IPS-18c (cell line): ENCODE results near the gene PAIP1.
"Not testable (repeated sequence)": the region's sequence is repeated elsewhere in the genome, so short reads cannot be mapped to it uniquely, and the experiment has no call there.

Source experiments
- H3K4me3 ChIP-seq: 2 replicates; pipeline ENCODE4 v1.7.0; 2013; ENCODE audit warnings: low read depth, mild to moderate bottlenecking, low read length, moderate library complexity; ENCODE audit not compliant: insufficient read depth
- H3K9me3 ChIP-seq: one replicate; pipeline ENCODE4 v1.6.1; 2013; ENCODE audit warnings: mild to moderate bottlenecking, low read length, moderate library complexity; ENCODE audit not compliant: control insufficient read depth, insufficient read depth

Gene PAIP1

GRCh38 chr5:43556857-43557542, at the start of gene PAIP1:
Gene PAIP1, minus strand, starts transcription at chr5:43557077. Its CDS starts 231 bp downstream, at chr5:43556846.
- H3K4me3 ChIP-seq, result peak within 1 kb of the TSS; percentile 96
- no peaks in the 10 kb centered on the region for H3K9me3 ChIP-seq

GRCh38 chr5:43606351-43606750, 49.5 kb upstream of the PAIP1 start:
- Histone ChIP-seq H3K4me3 (no peak overlapping the region), H3K9me3 (no peaks in the 10 kb centered on the region)

GRCh38 chr5:43604699-43605098, 47.8 kb upstream of the PAIP1 start:
- H3K9me3 ChIP-seq, result no peaks in the 10 kb centered on the region
- H3K4me3 ChIP-seq, result no peak overlapping the region

GRCh38 chr5:43603344-43604217, 46.7 kb upstream of the PAIP1 start:
- peak overlapping the region; percentile 81 for H3K4me3 ChIP-seq
- no peaks in the 10 kb centered on the region for H3K9me3 ChIP-seq

- H3K4me3 ChIP-seq, result peak within 1 kb of the TSS; percentile 81
- no peaks in the 10 kb centered on the region for H3K9me3 ChIP-seq
Measured at GRCh38 chr5:43602461-43603343, 45.8 kb upstream of the PAIP1 start, which contains the start of gene NNT. Gene NNT, plus strand, starts transcription at chr5:43603180. Its CDS starts 6,016 bp downstream, at chr5:43609196.

GRCh38 chr5:43601454-43602260, 44.8 kb upstream of the PAIP1 start:
- H3K4me3 ChIP-seq, result peak overlapping the region; percentile 81
- H3K9me3 ChIP-seq, result no peaks in the 10 kb centered on the region

- not testable (repeated sequence) for H3K4me3 ChIP-seq
Measured at GRCh38 chr5:43598927-43599326, 42.0 kb upstream of the PAIP1 start.

GRCh38 chr5:43592363-43592762, 35.5 kb upstream of the PAIP1 start:
- no peak overlapping the region for H3K4me3 ChIP-seq
- H3K9me3 ChIP-seq, result no peaks in the 10 kb centered on the region

More at GRCh38 chr5:43598927-43599326, 42.0 kb upstream of the PAIP1 start:
- not testable (repeated sequence) for H3K9me3 ChIP-seq

GRCh38 chr5:43590700-43591099, 33.8 kb upstream of the PAIP1 start:
- no peaks in the 10 kb centered on the region for H3K9me3 ChIP-seq
- H3K4me3 ChIP-seq, result no peak overlapping the region

- Histone ChIP-seq H3K4me3 (no peak overlapping the region), H3K9me3 (no peaks in the 10 kb centered on the region)
Measured at GRCh38 chr5:43589310-43589709, 32.4 kb upstream of the PAIP1 start.

- Histone ChIP-seq H3K9me3 (no peaks in the 10 kb centered on the region), H3K4me3 (no peak overlapping the region)
Measured at GRCh38 chr5:43588842-43589241, 32.0 kb upstream of the PAIP1 start.

GRCh38 chr5:43584166-43584699, 27.4 kb upstream of the PAIP1 start:
- Histone ChIP-seq H3K4me3 (no peak overlapping the region), H3K9me3 (no peaks in the 10 kb centered on the region)

GRCh38 chr5:43583724-43584123, 26.8 kb upstream of the PAIP1 start:
- Histone ChIP-seq H3K9me3 (peaks cover 2% of the 10 kb centered on the region), H3K4me3 (no peak overlapping the region)

GRCh38 chr5:43582082-43583005, 25.5 kb upstream of the PAIP1 start:
- peaks cover 2% of the 10 kb centered on the region for H3K9me3 ChIP-seq
- no peak overlapping the region for H3K4me3 ChIP-seq

GRCh38 chr5:43581398-43581797, 24.5 kb upstream of the PAIP1 start:
- Histone ChIP-seq H3K4me3 (no peak overlapping the region), H3K9me3 (peaks cover 2% of the 10 kb centered on the region)
